DOHH2 (cell line): ENCODE data around the gene ASIC3.

ENCODE experiments used
- EZH2phosphoT487 ChIP-seq: fragments of 200-600 bp; sonication (generic); IDR thresholded peaks from 2 replicates; pipeline ENCODE4 v1.6.1; 2017; ENCODE audit warnings: borderline replicate concordance, mild to moderate bottlenecking, antibody characterized with exemption, low read length, moderate library complexity, mixed read lengths
- TF ChIP-seq, protein P1 (sequence below): fragments of 200-600 bp; sonication (generic); IDR thresholded peaks from one replicate; pipeline ENCODE4 v1.5.1; 2014; ENCODE audit warnings: antibody characterized with exemption, mild to moderate bottlenecking, low read depth, low read length; ENCODE audit not compliant: poor library complexity, severe bottlenecking

DNA sequence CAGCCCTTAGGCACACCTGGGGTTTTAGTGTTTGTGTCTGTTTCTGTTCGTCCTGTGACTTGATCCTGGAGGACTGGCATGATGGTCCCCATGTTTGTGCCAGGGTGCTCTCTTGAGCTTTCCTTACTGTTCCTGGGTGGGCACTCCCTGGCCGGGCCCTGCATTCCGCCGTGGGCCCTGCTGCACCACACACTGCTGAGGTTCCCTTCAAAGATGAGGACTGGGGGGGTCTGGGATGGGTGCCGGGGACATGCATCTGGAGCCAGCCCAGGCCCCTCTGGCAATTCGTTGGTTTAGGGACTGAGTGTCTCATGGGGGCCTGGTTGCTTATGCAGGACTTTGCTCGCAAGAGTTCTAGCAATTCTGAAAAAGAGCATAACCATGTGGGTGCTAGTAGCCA is 42.7 kb downstream of the ASIC3 start:
- TF ChIP-seq, protein P1, sequence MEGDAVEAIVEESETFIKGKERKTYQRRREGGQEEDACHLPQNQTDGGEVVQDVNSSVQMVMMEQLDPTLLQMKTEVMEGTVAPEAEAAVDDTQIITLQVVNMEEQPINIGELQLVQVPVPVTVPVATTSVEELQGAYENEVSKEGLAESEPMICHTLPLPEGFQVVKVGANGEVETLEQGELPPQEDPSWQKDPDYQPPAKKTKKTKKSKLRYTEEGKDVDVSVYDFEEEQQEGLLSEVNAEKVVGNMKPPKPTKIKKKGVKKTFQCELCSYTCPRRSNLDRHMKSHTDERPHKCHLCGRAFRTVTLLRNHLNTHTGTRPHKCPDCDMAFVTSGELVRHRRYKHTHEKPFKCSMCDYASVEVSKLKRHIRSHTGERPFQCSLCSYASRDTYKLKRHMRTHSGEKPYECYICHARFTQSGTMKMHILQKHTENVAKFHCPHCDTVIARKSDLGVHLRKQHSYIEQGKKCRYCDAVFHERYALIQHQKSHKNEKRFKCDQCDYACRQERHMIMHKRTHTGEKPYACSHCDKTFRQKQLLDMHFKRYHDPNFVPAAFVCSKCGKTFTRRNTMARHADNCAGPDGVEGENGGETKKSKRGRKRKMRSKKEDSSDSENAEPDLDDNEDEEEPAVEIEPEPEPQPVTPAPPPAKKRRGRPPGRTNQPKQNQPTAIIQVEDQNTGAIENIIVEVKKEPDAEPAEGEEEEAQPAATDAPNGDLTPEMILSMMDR, result no peak
- TF ChIP-seq EZH2phosphoT487, result no peak
